LNCaP clone FGC (cell line): ENCODE results near the gene S100B.

Experiments used
- DNase-seq: peaks from one replicate; pipeline ENCODE4 v3.0.0-alpha.2; 2011; ENCODE audit warnings: low read depth
- H3K4me3 ChIP-seq: 2 replicates; pipeline ENCODE4 v1.5.1; 2011; ENCODE audit warnings: mild to moderate bottlenecking, low read depth, low read length, control low read depth
- TF ChIP-seq, protein P1 (sequence below): IDR thresholded peaks from 2 replicates; pipeline ENCODE4 v1.5.1; 2012; ENCODE audit warnings: mild to moderate bottlenecking; ENCODE audit not compliant: control insufficient read depth, insufficient read depth; ENCODE audit errors: extremely low read depth

The S100B gene

DNA sequence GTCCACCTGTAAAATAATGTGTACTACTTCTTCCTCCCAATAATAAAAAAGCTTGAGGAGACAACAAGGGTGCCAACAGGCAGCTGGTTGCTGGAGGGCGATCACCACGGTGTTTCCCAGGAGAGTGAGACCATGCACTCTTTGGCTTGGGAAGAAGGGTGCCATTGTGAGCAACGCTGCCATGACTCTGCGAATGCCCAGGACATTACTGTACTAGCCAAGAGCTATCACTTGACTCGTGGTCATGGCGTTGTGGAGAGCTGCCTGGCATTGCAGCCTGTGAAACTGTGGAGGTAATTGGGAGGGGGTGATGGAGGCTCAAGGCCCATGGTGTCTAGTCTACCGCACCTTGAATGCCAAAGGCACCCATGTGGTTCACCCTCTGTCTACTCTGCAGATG is 16.0 kb upstream of the S100B start:
- H3K4me3 ChIP-seq = no peak overlapping the region
- TF ChIP-seq, protein P1, sequence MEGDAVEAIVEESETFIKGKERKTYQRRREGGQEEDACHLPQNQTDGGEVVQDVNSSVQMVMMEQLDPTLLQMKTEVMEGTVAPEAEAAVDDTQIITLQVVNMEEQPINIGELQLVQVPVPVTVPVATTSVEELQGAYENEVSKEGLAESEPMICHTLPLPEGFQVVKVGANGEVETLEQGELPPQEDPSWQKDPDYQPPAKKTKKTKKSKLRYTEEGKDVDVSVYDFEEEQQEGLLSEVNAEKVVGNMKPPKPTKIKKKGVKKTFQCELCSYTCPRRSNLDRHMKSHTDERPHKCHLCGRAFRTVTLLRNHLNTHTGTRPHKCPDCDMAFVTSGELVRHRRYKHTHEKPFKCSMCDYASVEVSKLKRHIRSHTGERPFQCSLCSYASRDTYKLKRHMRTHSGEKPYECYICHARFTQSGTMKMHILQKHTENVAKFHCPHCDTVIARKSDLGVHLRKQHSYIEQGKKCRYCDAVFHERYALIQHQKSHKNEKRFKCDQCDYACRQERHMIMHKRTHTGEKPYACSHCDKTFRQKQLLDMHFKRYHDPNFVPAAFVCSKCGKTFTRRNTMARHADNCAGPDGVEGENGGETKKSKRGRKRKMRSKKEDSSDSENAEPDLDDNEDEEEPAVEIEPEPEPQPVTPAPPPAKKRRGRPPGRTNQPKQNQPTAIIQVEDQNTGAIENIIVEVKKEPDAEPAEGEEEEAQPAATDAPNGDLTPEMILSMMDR = no peak
- DNase-seq = no peak

DNA sequence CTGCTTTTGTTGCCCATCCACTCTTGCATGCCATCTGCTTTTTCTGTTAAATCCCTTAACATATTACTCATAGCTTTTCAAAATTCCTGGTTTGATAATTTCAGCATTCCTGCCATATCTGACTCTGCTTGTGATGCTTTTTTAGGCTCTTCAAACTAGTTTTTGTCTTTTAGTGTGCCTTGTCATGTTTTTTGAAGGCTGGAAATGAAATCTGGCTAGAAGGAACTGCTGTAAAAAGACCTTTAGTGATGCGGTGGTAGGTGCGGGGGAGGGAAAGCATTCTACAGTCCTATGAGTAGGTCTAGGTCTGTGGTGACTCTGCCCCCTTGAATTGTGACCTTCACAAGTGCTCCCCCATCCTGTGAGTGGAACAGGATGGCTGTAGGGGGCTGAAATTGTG is 15.0 kb upstream of the S100B start:
- no peak for DNase-seq
- no peak overlapping the region for H3K4me3 ChIP-seq
- TF ChIP-seq, protein P1 = no peak

GRCh38 chr21:46618738-46619379 is 14.0 kb upstream of the S100B start:
- TF ChIP-seq, protein P1 = no peak
- no peak for DNase-seq

GRCh38 chr21:46617267-46618051 is 12.6 kb upstream of the S100B start:
- DNase-seq = no peak
- H3K4me3 ChIP-seq = no peak overlapping the region
- TF ChIP-seq, protein P1 = no peak

More at GRCh38 chr21:46618738-46619379, 14.0 kb upstream of the S100B start:
- H3K4me3 ChIP-seq = no peak overlapping the region

DNA sequence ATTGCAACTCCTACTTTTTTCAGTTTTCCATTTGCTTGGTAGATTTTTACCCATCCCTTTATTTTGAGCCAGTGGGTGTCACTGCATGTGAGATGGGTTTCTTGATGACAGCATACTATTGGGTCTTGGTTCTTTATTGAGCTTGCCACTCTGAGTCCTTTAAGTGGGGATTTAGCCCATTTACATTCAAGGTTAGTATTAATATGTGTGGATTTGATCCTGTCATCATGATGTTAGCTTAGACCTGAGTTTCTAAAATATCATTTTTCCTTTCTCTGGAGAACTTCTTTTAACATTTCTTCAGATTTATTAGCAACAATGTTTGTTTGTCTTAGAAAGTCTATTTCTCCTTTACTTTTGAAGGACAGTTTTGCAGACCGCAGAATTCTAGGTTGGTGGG is 11.8 kb upstream of the S100B start:
- TF ChIP-seq, protein P1 = no peak
- H3K4me3 ChIP-seq = no peak overlapping the region
- DNase-seq = no peak

- H3K4me3 ChIP-seq = no peak overlapping the region
- DNase-seq = no peak
- TF ChIP-seq, protein P1 = no peak
Measured at GRCh38 chr21:46616050-46616449, 11.2 kb upstream of the S100B start.

DNA sequence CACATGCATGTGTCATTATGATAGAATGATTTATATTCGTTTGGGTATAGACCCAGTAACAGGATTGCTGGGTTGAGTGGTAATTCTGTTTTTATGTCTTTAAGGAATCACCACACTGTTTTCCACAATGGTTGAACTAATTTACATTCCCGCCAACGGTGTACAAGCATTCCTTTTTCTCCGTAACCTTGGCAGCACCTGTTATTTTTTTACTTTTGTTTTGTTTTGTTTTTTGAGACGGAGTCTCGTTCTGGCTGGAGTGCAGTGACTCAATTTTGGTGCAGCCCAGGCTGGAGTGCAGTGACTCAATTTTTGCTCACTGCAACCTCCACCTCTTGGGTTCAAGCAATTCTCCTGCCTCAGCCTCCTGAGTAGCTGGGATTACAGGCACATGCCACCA is 8.5 kb upstream of the S100B start:
- TF ChIP-seq, protein P1 = no peak
- no peak overlapping the region for H3K4me3 ChIP-seq
- no peak for DNase-seq
